Right renal cortex interstitium (tissue), 3 donors: ENCODE results near the gene TECPR1. TPM values are rescaled to one million over a fixed set of nuclear protein-coding genes. Genes with fewer than 3 reads are reported as not detected.

Experiments used
- DNase-seq, 3 donors: peaks; one replicate each; pipeline ENCODE4 v3.0.0-alpha.2; 2013; ENCODE audit warnings: low read depth in 3 of 3, low spot score in 2 of 3
- polyA plus RNA-seq, 3 donors: library from polyadenylated mRNA; unstranded; fragments of 120-200 nt; gene quantifications; one replicate each; pipeline ENCODE4 v1.2.1, GENCODE V29; 2013; ENCODE audit not compliant: insufficient read length in 3 of 3

TECPR1 gene
- polyA plus RNA-seq, 3 donors: 12.1 to 14.2 (median 13.2) TPM

- no peak for DNase-seq
Observed at GRCh38 chr7:98193474-98194180, 58.4 kb downstream of the TECPR1 start.

- no peak for DNase-seq
Observed at GRCh38 chr7:98192781-98193457, 59.1 kb downstream of the TECPR1 start.

DNA sequence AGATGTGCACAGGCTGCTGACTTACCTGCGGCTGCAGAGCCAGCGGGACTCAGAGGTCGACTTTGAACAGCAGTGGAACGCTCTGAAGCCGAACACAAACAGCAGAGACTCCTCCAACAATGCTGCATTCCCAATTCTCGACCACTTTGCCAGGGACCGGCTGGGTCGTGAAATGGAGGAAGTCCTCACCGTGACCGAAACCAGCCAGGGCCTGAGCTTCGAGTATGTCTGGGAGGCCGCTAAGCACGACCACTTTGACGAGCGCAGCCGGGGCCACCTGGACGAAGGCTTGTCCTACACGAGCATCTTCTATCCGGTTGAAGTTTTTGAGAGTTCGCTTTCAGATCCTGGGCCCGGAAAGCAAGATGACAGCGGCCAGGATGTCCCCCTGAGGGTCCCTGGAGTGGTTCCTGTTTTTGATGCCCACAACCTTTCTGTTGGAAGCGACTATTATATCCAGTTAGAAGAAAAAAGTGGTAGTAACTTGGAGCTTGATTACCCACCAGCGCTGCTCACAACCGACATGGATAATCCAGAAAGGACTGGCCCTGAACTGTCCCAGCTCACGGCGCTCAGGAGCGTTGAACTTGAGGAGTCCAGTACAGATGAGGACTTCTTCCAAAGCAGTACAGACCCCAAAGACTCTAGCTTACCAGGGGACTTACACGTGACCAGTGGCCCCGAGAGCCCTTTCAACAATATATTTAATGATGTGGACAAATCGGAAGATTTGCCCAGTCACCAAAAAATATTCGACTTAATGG, 60.2 kb downstream of the TECPR1 start:
- DNase-seq: no peak

GRCh38 chr7:98189559-98189958, 62.5 kb downstream of the TECPR1 start:
- DNase-seq: no peak

- DNase-seq: no peak
Observed at GRCh38 chr7:98187138-98187502, 64.9 kb downstream of the TECPR1 start.

DNA sequence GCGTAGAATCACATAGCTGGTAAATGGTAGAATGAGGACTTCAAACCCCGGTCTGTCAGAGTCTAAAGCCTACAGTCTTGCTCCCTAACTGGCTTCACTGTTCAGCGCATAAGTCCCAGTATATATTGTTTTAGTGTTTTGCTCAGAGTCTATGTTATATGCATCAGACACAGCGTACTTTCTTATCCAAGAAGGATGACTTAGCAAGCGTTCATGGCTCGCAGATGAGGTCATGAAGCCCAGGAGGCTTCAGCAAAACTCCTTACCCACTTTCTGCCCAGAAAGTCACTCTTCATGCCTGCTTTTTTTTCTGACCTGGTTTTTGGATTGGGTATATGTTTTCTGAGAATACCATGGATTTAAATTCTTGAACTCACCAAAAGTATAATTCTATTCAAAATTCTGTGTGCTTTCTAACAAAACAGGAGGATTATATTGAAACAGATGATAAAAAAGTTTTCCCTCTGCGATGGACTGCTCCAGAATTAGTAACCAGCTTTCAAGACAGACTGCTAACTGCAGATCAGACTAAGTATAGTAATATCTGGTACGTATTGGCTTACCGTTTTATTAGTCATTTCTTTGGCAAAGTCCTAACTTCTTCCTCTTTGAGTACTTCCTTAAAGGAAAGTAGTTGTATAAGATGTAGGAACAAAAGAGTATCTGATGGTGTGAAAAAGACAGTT, 65.4 kb downstream of the TECPR1 start:
- no peak for DNase-seq

GRCh38 chr7:98185101-98185500, 66.9 kb downstream of the TECPR1 start:
- no peak for DNase-seq

GRCh38 chr7:98180751-98181150, 71.3 kb downstream of the TECPR1 start:
- no peak for DNase-seq

DNA sequence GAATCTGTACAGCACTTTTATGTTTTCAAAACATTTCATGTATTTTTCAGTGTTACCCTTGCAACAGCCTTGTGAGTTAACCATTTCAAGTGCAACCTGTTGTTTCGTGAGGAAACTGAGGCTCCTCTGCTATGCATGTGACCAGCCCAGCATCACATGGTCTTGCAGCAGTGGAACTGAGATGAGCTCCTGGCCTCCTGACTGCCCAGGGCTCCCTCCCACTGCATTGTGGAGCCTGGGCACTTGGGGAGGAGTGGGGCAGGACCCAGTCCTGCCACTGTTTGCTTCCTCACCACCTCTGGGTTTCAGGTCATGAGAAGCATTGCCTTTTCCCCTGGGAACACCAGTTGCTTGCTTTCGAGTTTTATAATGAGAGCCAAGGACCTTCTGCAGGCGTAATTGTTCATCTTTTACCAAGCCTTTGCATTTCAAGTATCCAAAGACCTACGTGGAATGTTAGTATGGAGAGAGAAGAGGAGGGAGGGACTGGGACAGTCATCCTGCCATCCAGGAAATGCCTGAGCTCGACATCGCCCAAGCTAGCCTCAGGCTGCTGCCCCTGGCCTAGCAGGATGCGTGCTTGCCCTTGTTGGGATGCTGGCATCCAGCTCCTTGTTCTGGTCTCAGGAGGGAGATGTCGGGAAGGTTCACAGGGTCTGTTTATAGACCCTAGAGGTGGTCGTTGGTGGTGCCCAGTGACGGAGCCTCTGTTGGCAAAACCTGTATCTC, 73.1 kb downstream of the TECPR1 start:
- DNase-seq: no peak

DNA sequence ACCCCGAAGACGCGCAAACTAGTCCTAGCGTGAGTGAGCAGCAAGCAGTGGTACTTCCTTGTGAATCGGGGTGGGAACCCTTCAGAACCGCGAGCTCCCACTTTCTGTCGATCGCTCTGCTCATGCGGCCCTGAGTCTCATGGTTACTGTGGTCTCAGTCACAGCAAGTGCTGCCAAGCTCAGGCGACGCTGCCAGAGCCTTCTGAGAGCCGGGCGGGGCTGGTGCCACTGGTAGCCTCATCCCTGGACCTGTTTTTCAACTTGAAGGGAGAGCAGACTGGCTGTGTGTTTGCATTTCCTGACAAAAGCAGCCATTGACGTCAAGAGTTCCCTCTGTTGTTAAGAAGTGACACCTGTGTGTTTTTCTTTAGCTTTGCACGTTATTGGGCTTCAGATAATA, 73.7 kb downstream of the TECPR1 start:
- DNase-seq: no peak

GRCh38 chr7:98177553-98177952, 74.5 kb downstream of the TECPR1 start:
- DNase-seq: no peak

- DNase-seq: no peak
Observed at GRCh38 chr7:98175260-98175940, 76.6 kb downstream of the TECPR1 start.

DNA sequence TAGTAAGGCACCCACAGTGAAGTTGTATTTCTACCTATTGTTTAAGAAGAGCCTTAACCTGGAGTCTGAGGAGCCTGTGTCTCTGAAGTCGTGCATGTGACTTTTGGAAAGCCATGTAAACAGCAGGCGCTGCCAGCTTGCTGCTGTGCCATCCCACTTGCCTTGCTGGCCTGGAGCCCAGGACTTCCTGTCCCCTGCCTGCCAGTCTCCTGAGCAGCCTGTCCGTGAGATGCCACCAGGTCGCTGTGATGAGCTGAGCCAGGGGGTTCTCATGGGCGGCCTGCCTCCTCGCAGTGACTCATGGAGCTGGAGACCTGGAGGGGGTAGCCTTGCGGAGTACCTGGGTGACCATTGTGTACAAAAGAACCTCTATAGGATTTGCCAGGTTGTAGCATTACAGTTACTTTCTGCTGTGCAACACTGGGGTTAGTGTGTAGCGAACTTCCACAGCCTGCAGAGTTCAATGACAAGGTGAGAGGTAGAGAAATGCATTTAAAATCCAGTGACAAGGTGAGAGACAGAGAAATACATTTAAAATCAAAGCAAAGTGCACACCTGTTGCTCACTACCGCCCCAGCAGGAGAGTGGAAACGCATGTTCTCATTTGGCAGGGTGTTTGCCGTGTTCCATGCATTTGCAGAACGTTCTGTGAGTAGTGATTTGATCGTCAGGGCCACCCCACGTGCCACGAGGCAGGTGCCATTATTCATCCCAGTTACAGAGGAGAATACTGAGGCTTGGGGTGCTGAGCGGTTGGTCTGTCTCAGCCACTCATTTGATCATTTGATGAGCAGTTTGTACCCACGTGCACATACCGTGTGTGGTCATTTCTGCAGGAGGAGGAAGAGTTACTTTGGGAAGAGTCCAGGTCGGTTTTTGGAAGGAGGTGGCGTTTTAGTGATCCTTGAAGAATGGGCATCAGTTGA, 77.4 kb downstream of the TECPR1 start:
- no peak for DNase-seq

GRCh38 chr7:98171449-98171848, 80.6 kb downstream of the TECPR1 start:
- DNase-seq: no peak

GRCh38 chr7:98170966-98171365, 81.1 kb downstream of the TECPR1 start:
- no peak for DNase-seq

- no peak for DNase-seq
Observed at GRCh38 chr7:98168904-98169621, 83.0 kb downstream of the TECPR1 start.

GRCh38 chr7:98168181-98168903, 83.7 kb downstream of the TECPR1 start:
- DNase-seq: peak; percentile 29 to 52 (median 48)

DNA sequence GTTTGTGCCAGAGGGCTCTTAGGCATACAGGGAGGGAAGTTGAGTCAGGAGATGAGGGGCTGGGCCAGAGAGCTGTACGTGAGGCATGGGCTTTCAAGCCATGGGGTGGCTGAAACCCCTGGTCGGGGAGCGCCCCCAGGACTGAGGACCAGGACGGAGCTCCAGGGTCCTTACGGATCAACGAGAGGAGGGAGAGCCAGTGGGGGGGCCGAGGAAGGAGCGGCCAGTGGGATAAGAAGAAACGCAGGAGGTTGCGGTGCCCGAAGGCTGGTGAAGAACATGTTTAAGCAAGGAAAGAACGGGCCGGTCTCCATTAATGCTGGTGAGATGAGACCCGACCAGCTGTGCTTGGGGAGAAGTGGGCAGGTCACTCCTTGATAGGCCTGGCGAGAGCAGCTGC, 84.4 kb downstream of the TECPR1 start:
- no peak for DNase-seq
